NCI-H2107 treated with DMSO at 0.1 percent for 48 hours (cell line): ENCODE data around the gene SH3BP1.

Experiments used
- DNase-seq: peaks from one replicate; lab custom pipeline; 2025; ENCODE audit not compliant: unreplicated experiment; lab: John Stamatoyannopoulos, UW

SH3BP1 gene

GRCh38 chr22:37658133-37659065 lies 18.9 kb downstream of the SH3BP1 start, which contains the start of gene PDXP:
Gene PDXP (plus strand): TSS chr22:37658723. CDS start chr22:37658783, 60 bp downstream.
- peak; percentile 96 for DNase-seq

DNA sequence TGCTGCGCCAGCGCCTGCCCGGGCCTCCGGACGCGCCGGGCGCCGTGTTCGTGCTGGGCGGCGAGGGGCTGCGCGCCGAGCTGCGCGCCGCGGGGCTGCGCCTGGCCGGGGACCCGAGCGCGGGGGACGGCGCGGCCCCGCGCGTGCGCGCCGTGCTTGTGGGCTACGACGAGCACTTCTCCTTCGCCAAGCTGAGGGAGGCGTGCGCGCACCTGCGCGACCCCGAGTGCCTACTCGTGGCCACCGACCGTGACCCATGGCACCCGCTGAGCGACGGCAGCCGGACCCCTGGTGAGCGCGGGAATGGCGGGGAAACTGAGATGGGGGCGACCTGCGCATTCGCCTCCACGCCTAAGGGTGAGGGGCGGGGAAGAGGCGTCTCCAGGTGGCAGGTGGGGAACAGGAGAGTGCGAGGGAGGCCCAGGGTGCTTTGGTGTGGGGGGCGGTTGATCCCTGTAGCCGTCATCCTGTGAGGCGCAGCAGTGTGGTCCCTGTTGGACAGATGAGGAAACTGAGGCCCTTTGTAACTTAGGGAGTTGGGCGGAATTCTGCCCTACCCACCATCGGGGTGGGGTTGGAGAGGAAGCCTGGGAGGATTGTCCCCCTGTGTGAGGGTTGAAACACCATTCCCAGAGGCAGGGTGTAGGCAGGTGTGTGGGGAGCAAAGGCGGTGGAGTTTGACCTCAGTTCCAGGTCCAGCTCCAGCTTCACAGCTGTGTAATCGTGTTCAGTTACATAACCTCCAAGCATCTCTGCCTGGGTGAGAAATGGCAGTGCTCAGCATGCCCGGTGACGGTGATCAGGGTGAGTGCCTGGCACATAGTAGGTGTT lies 19.8 kb downstream of the SH3BP1 start:
- DNase-seq, result no peak

DNA sequence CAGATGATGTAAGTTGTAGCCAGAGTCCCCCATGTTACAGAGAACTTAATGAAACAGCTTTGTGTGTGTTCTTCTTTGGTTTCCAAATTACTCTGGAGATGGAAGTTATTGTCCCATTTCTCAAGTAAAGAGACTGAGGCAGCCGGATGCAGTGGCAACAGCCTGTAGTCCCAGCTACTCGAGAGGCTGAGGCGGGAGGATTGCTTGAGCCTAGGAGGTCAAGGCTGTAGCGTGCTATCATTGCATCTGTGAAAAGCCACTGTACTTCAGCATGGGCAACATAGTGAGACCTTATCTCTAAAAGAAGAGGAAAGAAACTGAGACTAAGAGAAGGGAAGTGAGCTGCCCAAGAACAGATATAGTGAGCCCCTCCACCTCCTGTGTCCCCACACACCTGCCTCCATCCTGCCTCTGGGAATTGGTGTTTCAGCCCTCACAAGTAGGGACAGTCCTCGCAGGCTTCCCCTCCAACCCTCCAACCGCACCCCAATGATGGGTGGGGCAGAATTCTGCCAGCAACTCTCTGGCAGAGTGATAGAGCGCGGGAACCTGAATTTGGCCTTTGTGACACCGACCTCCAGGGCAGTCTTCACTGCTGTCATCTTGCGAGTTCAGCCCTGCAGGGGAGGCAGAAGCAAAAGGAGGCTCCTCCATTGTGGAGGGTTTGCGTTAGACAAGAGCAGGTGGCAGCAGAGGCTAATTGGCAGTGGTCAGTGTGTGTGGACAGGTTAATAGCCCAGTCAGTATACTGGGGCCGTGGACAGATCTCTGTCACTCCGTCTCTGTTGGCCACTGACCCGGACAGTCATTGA lies 20.6 kb downstream of the SH3BP1 start:
- DNase-seq, result no peak

- no peak for DNase-seq
Observed at GRCh38 chr22:37660709-37661045, 21.2 kb downstream of the SH3BP1 start.

DNA sequence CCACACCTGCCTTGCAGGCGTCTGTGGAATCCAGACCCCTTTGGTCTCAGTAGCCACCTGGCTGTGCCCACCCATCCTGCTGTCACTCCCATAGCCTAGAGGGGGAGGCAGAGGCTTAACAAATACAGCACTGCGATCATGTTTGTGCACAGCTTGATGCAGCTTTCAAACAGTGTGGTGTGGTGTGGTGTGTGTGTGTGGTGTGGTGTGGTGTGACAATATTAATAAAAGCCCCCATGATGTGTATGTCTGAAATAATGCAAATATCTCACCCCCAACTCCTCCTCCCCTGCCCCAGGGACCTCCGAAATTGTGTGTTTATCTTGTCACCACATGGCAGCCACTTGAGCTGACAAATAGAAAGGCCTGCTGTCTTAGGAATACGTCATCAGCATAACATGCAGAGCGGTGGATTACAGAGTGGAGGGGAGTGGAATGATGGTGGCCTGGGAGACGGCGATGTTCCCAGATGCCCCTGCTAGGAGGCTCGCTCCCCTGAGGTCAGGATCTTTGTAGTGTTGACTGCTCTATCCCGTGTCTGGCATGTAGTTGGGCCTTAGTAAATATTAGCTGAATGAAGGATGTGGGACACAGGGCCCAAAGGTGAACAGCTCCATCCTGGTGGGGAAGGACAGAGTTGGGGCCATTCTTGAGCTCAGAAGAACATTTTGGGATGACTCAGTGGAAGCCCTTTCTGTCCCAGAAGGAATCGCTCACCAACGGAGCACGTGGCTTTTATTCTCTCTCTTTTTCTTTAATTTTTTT lies 21.9 kb downstream of the SH3BP1 start:
- DNase-seq, result peak; percentile 18

GRCh38 chr22:37662039-37662438 lies 22.6 kb downstream of the SH3BP1 start:
- DNase-seq, result no peak

- no peak for DNase-seq
Observed at GRCh38 chr22:37663521-37664140, 24.2 kb downstream of the SH3BP1 start.

- no peak for DNase-seq
Observed at GRCh38 chr22:37664249-37665101, 25.0 kb downstream of the SH3BP1 start.

DNA sequence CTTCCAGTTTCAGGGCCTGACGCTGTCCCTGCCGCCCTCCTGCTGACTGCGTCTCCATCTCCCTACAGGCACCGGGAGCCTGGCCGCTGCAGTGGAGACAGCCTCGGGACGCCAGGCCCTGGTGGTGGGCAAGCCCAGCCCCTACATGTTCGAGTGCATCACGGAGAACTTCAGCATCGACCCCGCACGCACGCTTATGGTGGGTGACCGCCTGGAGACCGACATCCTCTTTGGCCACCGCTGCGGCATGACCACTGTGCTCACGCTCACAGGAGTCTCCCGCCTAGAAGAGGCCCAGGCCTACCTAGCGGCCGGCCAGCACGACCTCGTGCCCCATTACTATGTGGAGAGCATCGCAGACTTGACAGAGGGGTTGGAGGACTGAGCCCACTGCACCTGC lies 26.0 kb downstream of the SH3BP1 start:
- DNase-seq, result no peak

DNA sequence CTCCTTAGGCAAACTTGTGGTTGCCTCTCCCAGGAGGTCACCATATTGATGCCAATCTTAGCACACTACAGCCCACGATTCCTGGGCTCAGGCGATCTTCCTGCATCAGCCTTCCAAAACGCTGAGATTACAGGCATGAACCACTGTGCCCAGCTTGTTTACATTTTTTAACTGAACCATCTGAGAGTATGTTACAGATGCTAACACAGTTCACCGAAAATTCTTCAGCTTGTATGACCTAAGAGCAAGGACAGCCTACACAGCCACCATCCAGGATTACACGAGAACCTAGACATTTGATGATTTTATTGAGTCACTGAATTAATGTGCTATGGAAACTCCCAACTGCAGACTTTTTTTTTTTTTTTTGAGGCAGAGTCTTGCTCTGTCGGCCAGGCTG lies 30.1 kb downstream of the SH3BP1 start:
- no peak for DNase-seq

- DNase-seq, result no peak
Observed at GRCh38 chr22:37672206-37672919, 32.9 kb downstream of the SH3BP1 start.

GRCh38 chr22:37672920-37673455 lies 33.5 kb downstream of the SH3BP1 start:
- no peak for DNase-seq

- no peak for DNase-seq
Observed at GRCh38 chr22:37674248-37674647, 34.8 kb downstream of the SH3BP1 start.

GRCh38 chr22:37674951-37675929 lies 35.8 kb downstream of the SH3BP1 start, which contains the start of gene LGALS1:
Gene LGALS1 (plus strand): TSS chr22:37675636. CDS start chr22:37675703, 67 bp downstream.
- no peak for DNase-seq

DNA sequence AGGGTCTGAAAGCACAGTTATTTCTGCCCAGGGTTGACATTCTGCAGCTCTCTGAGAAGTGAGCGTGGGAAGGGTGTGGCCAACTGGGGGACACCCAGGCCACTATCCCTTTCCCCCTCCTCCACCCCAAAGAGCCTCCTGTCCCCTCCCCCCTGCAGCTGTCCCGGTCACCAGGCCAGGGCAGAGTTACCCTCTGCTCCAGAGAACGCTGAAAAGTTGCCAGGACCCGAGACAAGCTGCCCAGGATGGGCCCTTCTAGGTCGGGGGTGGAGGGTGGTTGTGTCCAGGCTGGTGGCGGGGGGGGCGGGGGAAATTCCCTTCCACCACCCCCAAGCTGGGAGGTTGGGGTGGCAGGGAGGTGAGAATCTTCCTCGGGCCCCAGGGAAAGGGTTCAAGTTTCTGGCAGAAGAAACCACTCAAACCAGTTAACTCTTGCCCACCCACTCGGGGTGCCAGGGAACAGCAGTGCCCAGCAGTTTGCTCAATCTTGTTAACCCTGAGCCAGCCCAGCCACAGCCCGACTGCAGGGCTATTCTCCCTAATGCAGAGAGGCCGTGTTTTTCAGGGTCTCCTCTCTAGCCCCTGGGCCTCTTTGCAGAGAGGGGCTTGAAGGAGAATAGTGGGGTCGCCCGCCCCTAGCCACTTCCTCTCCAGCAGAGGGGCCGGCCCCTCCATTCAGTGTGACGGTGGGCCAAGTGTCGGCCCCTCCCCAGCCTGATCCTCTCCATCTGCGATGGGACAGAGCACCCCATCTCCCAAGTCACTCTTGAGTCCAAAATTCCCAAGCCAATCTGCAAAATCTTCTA lies 36.7 kb downstream of the SH3BP1 start:
- DNase-seq, result no peak
